ENCODE data around the gene ERVK3-1. TPM values are rescaled to one million over a fixed set of nuclear protein-coding genes. Genes with fewer than 3 reads are reported as not detected.

The ERVK3-1 gene
- total and polyA plus RNA-seq, 2 of the 13 experiments (the other 11 are each of a cell fraction or from before 2014, with no cell fraction given), result 28.5 to 38.7 TPM

- TF ChIP-seq ZNF724P (CRISPR knock-in tag; IDR thresholded peaks at IDR 0.05; ENCODE audit: borderline replicate concordance), result no peak
- TF ChIP-seq ONECUT2 (CRISPR knock-in tag; IDR thresholded peaks at IDR 0.05), result 0 out of 2 replicates have a peak, but pooled peaks have one; percentile 23
- no peak for TF ChIP-seq KDM1A (CRISPR knock-in tag; IDR thresholded peaks at IDR 0.05)
- TF ChIP-seq NCOA5 (CRISPR knock-in tag; IDR thresholded peaks at IDR 0.05), result no peak
- TF ChIP-seq MXD4 (CRISPR knock-in tag; IDR thresholded peaks at IDR 0.05), result no peak
- TF ChIP-seq TCF7 (IDR thresholded peaks at IDR 0.05; ENCODE audit: low read depth), result no peak; the same call in 1 of the 2 replicates
- TF ChIP-seq ZNF510 (CRISPR knock-in tag; IDR thresholded peaks at IDR 0.05; ENCODE audit: low read depth), result peak; percentile 82; the same call in 1 of the 2 replicates
- no peak; the same call in 1 of the 2 replicates for TF ChIP-seq GRHL1 (CRISPR knock-in tag; conservative IDR thresholded peaks at IDR 0.05)
- peak; percentile 73; the same call in 1 of the 2 replicates for TF ChIP-seq ZNF503 (CRISPR knock-in tag; IDR thresholded peaks at IDR 0.05)
- TF ChIP-seq ZNF792 (CRISPR knock-in tag; IDR thresholded peaks at IDR 0.05), result peak; percentile 81
- peak; percentile 77; the same call in 1 of the 2 replicates for TF ChIP-seq POGK (CRISPR knock-in tag; conservative IDR thresholded peaks at IDR 0.05)
- TF ChIP-seq TAF15 (IDR thresholded peaks at IDR 0.05; ENCODE audit: low read depth, low read length, poor library complexity, severe bottlenecking), result no peak
- peak; percentile 82; the same call in 1 of the 2 replicates for TF ChIP-seq MEF2D (CRISPR knock-in tag; IDR thresholded peaks at IDR 0.05)
- peak; percentile 37; the same call in 1 of the 2 replicates for TF ChIP-seq SAFB2 (CRISPR knock-in tag; IDR thresholded peaks at IDR 0.05; ENCODE audit: borderline replicate concordance, low read depth)
- TF ChIP-seq ZNF10 (CRISPR knock-in tag; IDR thresholded peaks at IDR 0.05; ENCODE audit: borderline replicate concordance, low read depth), result no peak
- peak; percentile 59 for TF ChIP-seq AGO1 (IDR thresholded peaks at IDR 0.05; ENCODE audit: low read depth, low read length, poor library complexity, severe bottlenecking)
- no peak for TF ChIP-seq FUBP1 (CRISPR knock-in tag; IDR thresholded peaks at IDR 0.05; ENCODE audit: borderline replicate concordance)
Observed at GRCh38 chr19:58326914-58327726, 21.9 kb downstream of the ERVK3-1 start, which contains the start of gene ZSCAN22 (continued).
